ENCODE measurements around the gene BSG. TPM values are rescaled to one million over a fixed set of nuclear protein-coding genes. Genes with fewer than 3 reads are reported as not detected.

The BSG gene
- total and polyA plus RNA-seq, 9 of the 15 experiments (the other 6 are each of a cell fraction or from before 2014, with no cell fraction given): 4.6 to 495 (median 187) TPM

GRCh38 chr19:597406-598315 is 25.3 kb downstream of the BSG start (continued):
- no peak for TF ChIP-seq CUX1 (CRISPR knock-in tag; IDR thresholded peaks at IDR 0.05)
- TF ChIP-seq FOXA3 (CRISPR knock-in tag; conservative IDR thresholded peaks at IDR 0.05 in 1 of 2, IDR thresholded peaks at IDR 0.05 in 1 of 2): no peak
- TF ChIP-seq ELK1 (CRISPR knock-in tag; IDR thresholded peaks at IDR 0.05): no peak
- no peak for TF ChIP-seq ZNF324 (CRISPR knock-in tag; IDR thresholded peaks at IDR 0.05)
- TF ChIP-seq ATF2 (CRISPR knock-in tag; IDR thresholded peaks at IDR 0.05): no peak
- TF ChIP-seq PML (IDR thresholded peaks at IDR 0.05; ENCODE audit: low read length): peak; percentile 36; the same call in 1 of the 2 replicates
- no peak for TF ChIP-seq FOXJ3 (CRISPR knock-in tag; IDR thresholded peaks at IDR 0.05)
- TF ChIP-seq RB1 (IDR thresholded peaks at IDR 0.05; ENCODE audit: low read depth): 0 out of 2 replicates have a peak, but pooled peaks have one; percentile 20
- TF ChIP-seq PRDM10 (IDR thresholded peaks at IDR 0.05; ENCODE audit: partially characterized antibody): no peak
- TF ChIP-seq ETS1 (conservative IDR thresholded peaks at IDR 0.05; ENCODE audit: control insufficient read depth, low read depth, low read length): no peak
- no peak for TF ChIP-seq ZNF24 (IDR thresholded peaks at IDR 0.05)
